SIG-M5 treated with dmso at 0.1 percent for 504 hours (cell line): ENCODE data around the gene NETO1.

Experiments used
- DNase-seq: peaks from one replicate; lab custom pipeline; 2025; ENCODE audit not compliant: unreplicated experiment; lab: John Stamatoyannopoulos, UW

Gene NETO1

GRCh38 chr18:72727776-72728175 is 140.0 kb downstream of the NETO1 start:
- no peak for DNase-seq

- no peak for DNase-seq
These were observed 140.6 kb downstream of the NETO1 start for GRCh38 chr18:72727038-72727655.

- no peak for DNase-seq
These were observed 141.6 kb downstream of the NETO1 start for GRCh38 chr18:72726201-72726600.

GRCh38 chr18:72721330-72721729 is 146.5 kb downstream of the NETO1 start:
- DNase-seq, result no peak

GRCh38 chr18:72720116-72720515 is 147.7 kb downstream of the NETO1 start:
- no peak for DNase-seq

GRCh38 chr18:72704202-72704601 is 163.6 kb downstream of the NETO1 start:
- no peak for DNase-seq

- peak; percentile 27 for DNase-seq
These were observed 166.7 kb downstream of the NETO1 start for GRCh38 chr18:72700961-72701710.

GRCh38 chr18:72697706-72698105 is 170.1 kb downstream of the NETO1 start:
- DNase-seq, result no peak

- DNase-seq, result no peak
These were observed 175.2 kb downstream of the NETO1 start for GRCh38 chr18:72692595-72692994.
